HG03571 (cell line): Measurements from ENCODE around the gene MRFAP1.
"Not testable (repeated sequence)": the region's sequence is repeated elsewhere in the genome, so short reads cannot be mapped to it uniquely, and the experiment has no call there.

Experiments used
- ATAC-seq: cut with Tn5 transposase; IDR thresholded peaks from one replicate; pipeline ENCODE4 v1.9.1; 2021; ENCODE audit not compliant: unreplicated experiment

MRFAP1 gene

GRCh38 chr4:6610856-6611430 is 29.5 kb upstream of the MRFAP1 start:
- ATAC-seq = no peak

GRCh38 chr4:6612961-6613675 is 27.4 kb upstream of the MRFAP1 start:
- no peak for ATAC-seq

- no peak for ATAC-seq
Measured at GRCh38 chr4:6613676-6614651, 26.5 kb upstream of the MRFAP1 start.

GRCh38 chr4:6614701-6615230 is 25.7 kb upstream of the MRFAP1 start:
- ATAC-seq = no peak

- no peak for ATAC-seq
Measured at GRCh38 chr4:6616087-6616995, 24.1 kb upstream of the MRFAP1 start.

- no peak for ATAC-seq
Measured at GRCh38 chr4:6617246-6617645, 23.2 kb upstream of the MRFAP1 start.

GRCh38 chr4:6618386-6619115 is 21.9 kb upstream of the MRFAP1 start:
- no peak for ATAC-seq

GRCh38 chr4:6619116-6619465 is 21.4 kb upstream of the MRFAP1 start:
- ATAC-seq = no peak

- ATAC-seq = no peak
Measured at GRCh38 chr4:6619466-6620255, 20.8 kb upstream of the MRFAP1 start.

- ATAC-seq = no peak
Measured at GRCh38 chr4:6620296-6620695, 20.2 kb upstream of the MRFAP1 start.

GRCh38 chr4:6620891-6621555 is 19.5 kb upstream of the MRFAP1 start:
- no peak for ATAC-seq

GRCh38 chr4:6621556-6621927 is 18.9 kb upstream of the MRFAP1 start:
- ATAC-seq = no peak

GRCh38 chr4:6622744-6623143 is 17.7 kb upstream of the MRFAP1 start:
- no peak for ATAC-seq

GRCh38 chr4:6625256-6625655 is 15.2 kb upstream of the MRFAP1 start:
- no peak for ATAC-seq

GRCh38 chr4:6626066-6626465 is 14.4 kb upstream of the MRFAP1 start:
- ATAC-seq = no peak

- ATAC-seq = no peak
Measured at GRCh38 chr4:6627832-6628231, 12.7 kb upstream of the MRFAP1 start.

GRCh38 chr4:6628484-6628883 is 12.0 kb upstream of the MRFAP1 start:
- not testable (repeated sequence) for ATAC-seq

GRCh38 chr4:6632125-6632524 is 8.4 kb upstream of the MRFAP1 start:
- no peak for ATAC-seq
